ENCODE results near the gene TEX38. TPM values are rescaled to one million over a fixed set of nuclear protein-coding genes. Genes with fewer than 3 reads are reported as not detected.

TEX38 gene
- total and polyA plus RNA-seq, 10 of the 15 experiments (the other 5 are each of a cell fraction or from before 2014, with no cell fraction given), result 0.07 to 0.32 (median 0.15) TPM; not detected in 7

DNA sequence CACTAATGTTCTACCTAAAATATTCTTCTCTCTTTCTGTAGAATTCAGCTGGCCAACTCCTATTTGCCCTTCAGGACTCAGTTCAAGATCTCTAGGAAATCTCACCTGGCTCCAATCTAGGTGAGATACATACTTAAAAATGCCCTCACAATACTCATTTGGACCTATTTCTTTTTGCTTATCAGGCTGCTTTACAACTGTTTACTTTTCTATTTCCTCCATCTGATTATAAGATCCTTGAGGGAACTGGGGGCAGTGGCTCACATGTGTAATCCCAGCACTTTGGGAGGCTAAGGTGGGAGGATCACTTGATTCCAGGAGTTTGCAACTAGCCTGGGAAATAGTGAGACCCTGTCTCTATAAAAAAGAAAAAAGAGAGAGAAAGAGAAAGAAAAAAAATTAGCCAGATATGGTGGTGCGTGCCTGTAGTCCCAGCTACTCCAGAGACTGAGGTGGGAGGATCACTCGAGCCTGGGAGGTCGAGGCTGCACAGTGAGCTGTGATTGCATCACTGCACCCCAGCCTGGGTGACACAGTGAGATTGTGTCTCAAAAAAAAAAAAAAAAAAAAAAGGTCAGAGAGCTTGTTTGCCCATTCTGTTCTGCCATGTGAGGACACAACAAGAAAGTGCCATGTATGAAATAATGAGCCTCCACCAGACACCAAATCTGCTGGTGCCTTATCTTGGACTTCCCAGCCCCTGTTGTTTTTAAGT lies 32.4 kb downstream of the TEX38 start (continued):
- TF ChIP-seq, protein P1, sequence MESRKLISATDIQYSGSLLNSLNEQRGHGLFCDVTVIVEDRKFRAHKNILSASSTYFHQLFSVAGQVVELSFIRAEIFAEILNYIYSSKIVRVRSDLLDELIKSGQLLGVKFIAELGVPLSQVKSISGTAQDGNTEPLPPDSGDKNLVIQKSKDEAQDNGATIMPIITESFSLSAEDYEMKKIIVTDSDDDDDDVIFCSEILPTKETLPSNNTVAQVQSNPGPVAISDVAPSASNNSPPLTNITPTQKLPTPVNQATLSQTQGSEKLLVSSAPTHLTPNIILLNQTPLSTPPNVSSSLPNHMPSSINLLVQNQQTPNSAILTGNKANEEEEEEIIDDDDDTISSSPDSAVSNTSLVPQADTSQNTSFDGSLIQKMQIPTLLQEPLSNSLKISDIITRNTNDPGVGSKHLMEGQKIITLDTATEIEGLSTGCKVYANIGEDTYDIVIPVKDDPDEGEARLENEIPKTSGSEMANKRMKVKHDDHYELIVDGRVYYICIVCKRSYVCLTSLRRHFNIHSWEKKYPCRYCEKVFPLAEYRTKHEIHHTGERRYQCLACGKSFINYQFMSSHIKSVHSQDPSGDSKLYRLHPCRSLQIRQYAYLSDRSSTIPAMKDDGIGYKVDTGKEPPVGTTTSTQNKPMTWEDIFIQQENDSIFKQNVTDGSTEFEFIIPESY (IDR thresholded peaks at IDR 0.05), result no peak
- TF ChIP-seq PAX5 (IDR thresholded peaks at IDR 0.05; ENCODE audit: borderline replicate concordance, low read depth, low read length) (no peak), ATF7 (IDR thresholded peaks at IDR 0.05; ENCODE audit: low read depth) (no peak)
- TF ChIP-seq, protein P2, sequence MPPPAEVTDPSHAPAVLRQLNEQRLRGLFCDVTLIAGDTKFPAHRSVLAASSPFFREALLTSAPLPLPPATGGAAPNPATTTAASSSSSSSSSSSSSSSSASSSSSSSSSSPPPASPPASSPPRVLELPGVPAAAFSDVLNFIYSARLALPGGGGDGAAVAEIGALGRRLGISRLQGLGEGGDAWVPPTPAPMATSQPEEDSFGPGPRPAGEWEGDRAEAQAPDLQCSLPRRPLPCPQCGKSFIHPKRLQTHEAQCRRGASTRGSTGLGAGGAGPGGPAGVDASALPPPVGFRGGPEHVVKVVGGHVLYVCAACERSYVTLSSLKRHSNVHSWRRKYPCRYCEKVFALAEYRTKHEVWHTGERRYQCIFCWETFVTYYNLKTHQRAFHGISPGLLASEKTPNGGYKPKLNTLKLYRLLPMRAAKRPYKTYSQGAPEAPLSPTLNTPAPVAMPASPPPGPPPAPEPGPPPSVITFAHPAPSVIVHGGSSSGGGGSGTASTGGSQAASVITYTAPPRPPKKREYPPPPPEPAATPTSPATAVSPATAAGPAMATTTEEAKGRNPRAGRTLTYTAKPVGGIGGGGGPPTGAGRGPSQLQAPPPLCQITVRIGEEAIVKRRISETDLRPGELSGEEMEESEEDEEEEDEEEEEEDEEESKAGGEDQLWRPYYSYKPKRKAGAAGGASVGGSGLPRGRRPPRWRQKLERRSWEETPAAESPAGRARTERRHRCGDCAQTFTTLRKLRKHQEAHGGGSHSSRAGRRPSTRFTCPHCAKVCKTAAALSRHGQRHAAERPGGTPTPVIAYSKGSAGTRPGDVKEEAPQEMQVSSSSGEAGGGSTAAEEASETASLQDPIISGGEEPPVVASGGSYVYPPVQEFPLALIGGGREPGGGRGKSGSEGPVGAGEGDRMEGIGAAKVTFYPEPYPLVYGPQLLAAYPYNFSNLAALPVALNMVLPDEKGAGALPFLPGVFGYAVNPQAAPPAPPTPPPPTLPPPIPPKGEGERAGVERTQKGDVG (CRISPR knock-in tag; IDR thresholded peaks at IDR 0.05), result no peak

DNA sequence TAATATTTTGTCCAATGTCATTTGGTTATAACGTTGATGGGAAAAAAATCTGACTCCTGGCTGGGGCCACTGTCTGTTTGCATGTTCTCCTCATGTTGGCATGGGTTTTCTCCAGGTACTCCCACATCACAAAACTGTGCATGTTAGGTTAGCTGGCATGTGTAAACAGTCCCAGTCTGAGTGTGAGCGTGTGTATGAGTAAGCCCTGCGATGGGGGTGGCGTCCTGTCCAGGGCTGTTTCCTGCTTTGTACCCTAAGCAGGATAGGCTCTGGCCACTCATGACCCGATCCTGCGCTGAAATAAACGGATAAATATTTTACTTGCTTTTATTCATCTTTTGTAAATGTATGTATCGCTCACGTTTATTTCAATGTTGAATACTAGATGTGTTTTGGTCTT lies 33.8 kb downstream of the TEX38 start:
- Histone ChIP-seq H3K4me2 (ENCODE audit: control insufficient read depth, insufficient read depth) (no peak overlapping the region), H3K9me3 (replicated peaks; ENCODE audit: control insufficient read depth, insufficient read depth, low read length) (no peaks in the 10 kb centered on the region), H3K79me2 (ENCODE audit: control insufficient read depth, insufficient read depth, low read length) (no peaks in the 10 kb centered on the region), H3K4me3 (no peak overlapping the region), H3K9ac (ENCODE audit: control insufficient read depth, insufficient read depth, low read length) (no peak overlapping the region), H3K27ac (ENCODE audit: control insufficient read depth, insufficient read depth) (no peak overlapping the region), H3K4me1 (ENCODE audit: control insufficient read depth, insufficient read depth, low read length) (no peaks in the 10 kb centered on the region), H3K36me3 (ENCODE audit: control insufficient read depth in 2 of 2, insufficient read depth in 2 of 2, low read length in 1 of 2) (peaks cover 9 to 17% of the 10 kb centered on the region in 2 experiments), H4K20me1 (ENCODE audit: control insufficient read depth, insufficient read depth) (no peaks in the 10 kb centered on the region), H2AFZ (ENCODE audit: control insufficient read depth, low read depth, low read length) (no peak overlapping the region), H3K27me3 (replicated peaks in 1 of 2; ENCODE audit: control insufficient read depth in 2 of 2, insufficient read depth in 2 of 2, low read length in 1 of 2) (no peaks in the 10 kb centered on the region)
- POLR2A ChIA-PET, result no interaction called here
- no TSS peak for BruUV-seq (replicated peaks)
- CTCF ChIA-PET, result no interaction called here
- ATAC-seq (no peak), FAIRE-seq (no peak), DNase-seq (ENCODE audit: low read depth, low spot score) (no peak)
- intact Hi-C loops (cut with micrococcal nuclease; ENCODE audit: unreplicated experiment), result no loop called here
- in situ Hi-C loops (cut with MboI), result no loop called here
- RAD21 ChIA-PET (ENCODE audit: unreplicated experiment), result no interaction called here
- WGBS (ENCODE audit: insufficient coverage, insufficient replicate concordance, low lambda C conversion rate, missing lambda C conversion rate), result 88% methylated on average over 9 of the region's 9 CpGs
- SMC1A ChIA-PET (ENCODE audit: uncharacterized antibody, unreplicated experiment), result interaction anchor here (1.5 kb wide), 1 partner anchor 30 kb away, joined by 6 read pairs; no protein-coding TSS in a partner anchor
- TF ChIP-seq STAT3 (IDR thresholded peaks at IDR 0.05; ENCODE audit: low read depth, low read length), result no peak
- no peak for TF ChIP-seq CBX3 (IDR thresholded peaks at IDR 0.05; ENCODE audit: borderline replicate concordance, low read depth)
- TF ChIP-seq, protein P3, sequence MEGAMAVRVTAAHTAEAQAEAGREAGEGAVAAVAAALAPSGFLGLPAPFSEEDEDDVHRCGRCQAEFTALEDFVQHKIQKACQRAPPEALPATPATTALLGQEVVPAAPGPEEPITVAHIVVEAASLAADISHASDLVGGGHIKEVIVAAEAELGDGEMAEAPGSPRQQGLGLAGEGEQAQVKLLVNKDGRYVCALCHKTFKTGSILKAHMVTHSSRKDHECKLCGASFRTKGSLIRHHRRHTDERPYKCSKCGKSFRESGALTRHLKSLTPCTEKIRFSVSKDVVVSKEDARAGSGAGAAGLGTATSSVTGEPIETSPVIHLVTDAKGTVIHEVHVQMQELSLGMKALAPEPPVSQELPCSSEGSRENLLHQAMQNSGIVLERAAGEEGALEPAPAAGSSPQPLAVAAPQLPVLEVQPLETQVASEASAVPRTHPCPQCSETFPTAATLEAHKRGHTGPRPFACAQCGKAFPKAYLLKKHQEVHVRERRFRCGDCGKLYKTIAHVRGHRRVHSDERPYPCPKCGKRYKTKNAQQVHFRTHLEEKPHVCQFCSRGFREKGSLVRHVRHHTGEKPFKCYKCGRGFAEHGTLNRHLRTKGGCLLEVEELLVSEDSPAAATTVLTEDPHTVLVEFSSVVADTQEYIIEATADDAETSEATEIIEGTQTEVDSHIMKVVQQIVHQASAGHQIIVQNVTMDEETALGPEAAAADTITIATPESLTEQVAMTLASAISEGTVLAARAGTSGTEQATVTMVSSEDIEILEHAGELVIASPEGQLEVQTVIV (IDR thresholded peaks at IDR 0.05; ENCODE audit: borderline replicate concordance, partially characterized antibody), result no peak
- no peak for TF ChIP-seq ZZZ3 (IDR thresholded peaks at IDR 0.05; ENCODE audit: control insufficient read depth, insufficient read length, low read depth)
- no peak for TF ChIP-seq HDAC6 (IDR thresholded peaks at IDR 0.05; ENCODE audit: unreplicated experiment)
- TF ChIP-seq, protein P4, sequence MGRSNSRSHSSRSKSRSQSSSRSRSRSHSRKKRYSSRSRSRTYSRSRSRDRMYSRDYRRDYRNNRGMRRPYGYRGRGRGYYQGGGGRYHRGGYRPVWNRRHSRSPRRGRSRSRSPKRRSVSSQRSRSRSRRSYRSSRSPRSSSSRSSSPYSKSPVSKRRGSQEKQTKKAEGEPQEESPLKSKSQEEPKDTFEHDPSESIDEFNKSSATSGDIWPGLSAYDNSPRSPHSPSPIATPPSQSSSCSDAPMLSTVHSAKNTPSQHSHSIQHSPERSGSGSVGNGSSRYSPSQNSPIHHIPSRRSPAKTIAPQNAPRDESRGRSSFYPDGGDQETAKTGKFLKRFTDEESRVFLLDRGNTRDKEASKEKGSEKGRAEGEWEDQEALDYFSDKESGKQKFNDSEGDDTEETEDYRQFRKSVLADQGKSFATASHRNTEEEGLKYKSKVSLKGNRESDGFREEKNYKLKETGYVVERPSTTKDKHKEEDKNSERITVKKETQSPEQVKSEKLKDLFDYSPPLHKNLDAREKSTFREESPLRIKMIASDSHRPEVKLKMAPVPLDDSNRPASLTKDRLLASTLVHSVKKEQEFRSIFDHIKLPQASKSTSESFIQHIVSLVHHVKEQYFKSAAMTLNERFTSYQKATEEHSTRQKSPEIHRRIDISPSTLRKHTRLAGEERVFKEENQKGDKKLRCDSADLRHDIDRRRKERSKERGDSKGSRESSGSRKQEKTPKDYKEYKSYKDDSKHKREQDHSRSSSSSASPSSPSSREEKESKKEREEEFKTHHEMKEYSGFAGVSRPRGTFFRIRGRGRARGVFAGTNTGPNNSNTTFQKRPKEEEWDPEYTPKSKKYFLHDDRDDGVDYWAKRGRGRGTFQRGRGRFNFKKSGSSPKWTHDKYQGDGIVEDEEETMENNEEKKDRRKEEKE (IDR thresholded peaks at IDR 0.05), result no peak
- TF ChIP-seq NFYA (IDR thresholded peaks at IDR 0.05; ENCODE audit: borderline replicate concordance, low read depth, low read length), result no peak

All from GM12878 (cell line).